ENCODE results near the gene NFATC2.

GRCh38 chr20:51495291-51495690 is 47.2 kb downstream of the NFATC2 start:
- TF ChIP-seq CTCF (IDR thresholded peaks at IDR 0.05), result no peak
- TF ChIP-seq POLR2A (IDR thresholded peaks at IDR 0.05), result no peak
- no peak for TF ChIP-seq EP300 (IDR thresholded peaks at IDR 0.05)
